Measurements from ENCODE around the gene HK2. TPM values are rescaled to one million over a fixed set of nuclear protein-coding genes. Genes with fewer than 3 reads are reported as not detected.

HK2 gene
- total RNA-seq, 5 donors from 2014 or later (not counting 1 experiment from before 2014, with no cell fraction given), result 8.6 to 14.4 (median 10.6) TPM

GRCh38 chr2:74843433-74843832 is 9.5 kb downstream of the HK2 start:
- H3K27me3 Mint-ChIP-seq, result no peaks in the 10 kb centered on the region
- DNase-seq, result no peak
- peak overlapping the region; percentile 49 for H3K27ac ChIP-seq (ENCODE audit: low read length)
- H3K9me3 Mint-ChIP-seq, result no peaks in the 10 kb centered on the region
- H3K9me3 ChIP-seq, result no peaks in the 10 kb centered on the region
- H3K36me3 Mint-ChIP-seq, result peaks cover 4% of the 10 kb centered on the region
- peaks cover 72 to 80% of the 10 kb centered on the region in 2 experiments for H3K4me1 ChIP-seq (ENCODE audit: control insufficient read depth in 1 of 2, extremely low read depth in 1 of 2, insufficient read depth in 2 of 2, low read length in 2 of 2)
- CTCF ChIA-PET, result interaction anchor here (1.3 kb wide), 2 partner anchors 8 to 9 kb away, joined by 4 to 6 read pairs; partner anchors contain the start of gene HK2 (in 1 of the 2)
- peaks cover 89 to 92% (median 91%) of the 10 kb centered on the region in 3 donors for H3K4me1 Mint-ChIP-seq
- no peak overlapping the region for H3K4me3 ChIP-seq (ENCODE audit: control insufficient read depth in 1 of 2, extremely low read depth in 1 of 2, low read length in 1 of 2)
- peak overlapping the region; percentile 97 to 98 for H3K27ac Mint-ChIP-seq
- WGBS (ENCODE audit: insufficient coverage), result 90% methylated on average over 2 of the region's 3 CpGs
- ATAC-seq (replicated peaks in 1 of 4), result no peak
- peaks cover 0 to 4% of the 10 kb centered on the region in 2 experiments for H3K27me3 ChIP-seq (replicated peaks in 1 of 2; ENCODE audit: control insufficient read depth in 2 of 2, extremely low read depth in 1 of 2, insufficient read depth in 2 of 2, low read length in 1 of 2)
- no peaks in the 10 kb centered on the region for H3K36me3 ChIP-seq (ENCODE audit: control insufficient read depth in 2 of 2, extremely low read depth in 1 of 2, insufficient read depth in 1 of 2, low read length in 1 of 2)
- H3K4me3 Mint-ChIP-seq, result peak overlapping the region in 2 of 3 donors; percentile 71 to 94
- POLR2A ChIA-PET, result interaction anchor here in 1 of 2 donors (0.6 kb wide), 1 partner anchor 11 kb away, joined by 4 read pairs; no protein-coding TSS in a partner anchor

GRCh38 chr2:74843899-74844298 is 10.0 kb downstream of the HK2 start:
- Mint-ChIP-seq H3K4me3 (peak overlapping the region; percentile 63 to 94 (median 71)), H3K36me3 (peaks cover 4% of the 10 kb centered on the region), H3K9me3 (no peaks in the 10 kb centered on the region), H3K4me1 (peaks cover 90 to 92% (median 92%) of the 10 kb centered on the region in 3 donors), H3K27ac (peak overlapping the region; percentile 97 to 98), H3K27me3 (no peaks in the 10 kb centered on the region)
- DNase-seq, result peak in 2 of 35 experiments; percentile 6 to 51
- Histone ChIP-seq H3K9me3 (no peaks in the 10 kb centered on the region), H3K4me3 (ENCODE audit: control insufficient read depth in 1 of 2, extremely low read depth in 1 of 2, low read length in 1 of 2) (no peak overlapping the region), H3K4me1 (ENCODE audit: control insufficient read depth in 1 of 2, extremely low read depth in 1 of 2, insufficient read depth in 2 of 2, low read length in 2 of 2) (peaks cover 77 to 85% of the 10 kb centered on the region in 2 experiments), H3K27me3 (replicated peaks in 1 of 2; ENCODE audit: control insufficient read depth in 2 of 2, extremely low read depth in 1 of 2, insufficient read depth in 2 of 2, low read length in 1 of 2) (peaks cover 0 to 4% of the 10 kb centered on the region in 2 experiments), H3K36me3 (ENCODE audit: control insufficient read depth in 2 of 2, extremely low read depth in 1 of 2, insufficient read depth in 1 of 2, low read length in 1 of 2) (no peaks in the 10 kb centered on the region), H3K27ac (ENCODE audit: low read length) (peak overlapping the region; percentile 49)
- ChIA-PET CTCF (interaction anchor here (1.3 kb wide), 2 partner anchors 9 to 10 kb away, joined by 4 to 6 read pairs; partner anchors contain the start of gene HK2 (in 1 of the 2)), POLR2A (no interaction called here)
- peak; percentile 47 to 76 (median 58) for ATAC-seq (replicated peaks in 1 of 4)

- peaks cover 92 to 94% (median 92%) of the 10 kb centered on the region in 3 donors for H3K4me1 Mint-ChIP-seq
- no CpG with 5 or more reads among the region's 4 CpGs for WGBS (ENCODE audit: insufficient coverage)
- H3K27ac Mint-ChIP-seq, result peak overlapping the region in 1 of 2 donors; percentile 98
These were observed 10.8 kb downstream of the HK2 start for GRCh38 chr2:74844752-74845151.

GRCh38 chr2:74845217-74845751 is 11.4 kb downstream of the HK2 start:
- H3K27ac Mint-ChIP-seq, result peak overlapping the region; percentile 87 to 98
- H3K36me3 Mint-ChIP-seq, result peaks cover 4% of the 10 kb centered on the region
- Histone ChIP-seq H3K4me1 (ENCODE audit: control insufficient read depth in 1 of 2, extremely low read depth in 1 of 2, insufficient read depth in 2 of 2, low read length in 2 of 2) (peaks cover 87 to 91% of the 10 kb centered on the region in 2 experiments), H3K27me3 (replicated peaks in 1 of 2; ENCODE audit: control insufficient read depth in 2 of 2, extremely low read depth in 1 of 2, insufficient read depth in 2 of 2, low read length in 1 of 2) (peaks cover 0 to 4% of the 10 kb centered on the region in 2 experiments), H3K27ac (ENCODE audit: low read length) (no peak overlapping the region), H3K36me3 (ENCODE audit: control insufficient read depth in 2 of 2, extremely low read depth in 1 of 2, insufficient read depth in 1 of 2, low read length in 1 of 2) (no peaks in the 10 kb centered on the region), H3K9me3 (no peaks in the 10 kb centered on the region), H3K4me3 (ENCODE audit: control insufficient read depth in 1 of 2, extremely low read depth in 1 of 2, low read length in 1 of 2) (peak overlapping the region in 1 of 2 donors; percentile 2)
- peak overlapping the region; percentile 64 to 94 (median 71) for H3K4me3 Mint-ChIP-seq
- POLR2A ChIA-PET, result no interaction called here
- no peaks in the 10 kb centered on the region for H3K27me3 Mint-ChIP-seq
- peak in 2 of 4 experiments; percentile 29 to 37 for ATAC-seq (replicated peaks in 1 of 4)
- H3K9me3 Mint-ChIP-seq, result no peaks in the 10 kb centered on the region
- CTCF ChIA-PET, result no interaction called here
- WGBS (ENCODE audit: insufficient coverage), result 50% methylated on average over 8 of the region's 8 CpGs
- DNase-seq, result peak in 7 of 35 experiments; percentile 8 to 46 (median 35)
- peaks cover 93 to 96% (median 94%) of the 10 kb centered on the region in 3 donors for H3K4me1 Mint-ChIP-seq

More at GRCh38 chr2:74844752-74845151, 10.8 kb downstream of the HK2 start:
- CTCF ChIA-PET, result no interaction called here
- H3K36me3 Mint-ChIP-seq, result peaks cover 4% of the 10 kb centered on the region
- peaks cover 0 to 4% of the 10 kb centered on the region in 2 experiments for H3K27me3 ChIP-seq (replicated peaks in 1 of 2; ENCODE audit: control insufficient read depth in 2 of 2, extremely low read depth in 1 of 2, insufficient read depth in 2 of 2, low read length in 1 of 2)
- H3K9me3 Mint-ChIP-seq, result no peaks in the 10 kb centered on the region
- no peaks in the 10 kb centered on the region for H3K27me3 Mint-ChIP-seq
- DNase-seq (no peak), ATAC-seq (replicated peaks in 1 of 4) (no peak)
- no peak overlapping the region for H3K4me3 ChIP-seq (ENCODE audit: control insufficient read depth in 1 of 2, extremely low read depth in 1 of 2, low read length in 1 of 2)
- no peaks in the 10 kb centered on the region for H3K36me3 ChIP-seq (ENCODE audit: control insufficient read depth in 2 of 2, extremely low read depth in 1 of 2, insufficient read depth in 1 of 2, low read length in 1 of 2)
- no peak overlapping the region for H3K27ac ChIP-seq (ENCODE audit: low read length)
- H3K4me3 Mint-ChIP-seq, result peak overlapping the region in 1 of 3 donors; percentile 94
- peaks cover 82 to 91% of the 10 kb centered on the region in 2 experiments for H3K4me1 ChIP-seq (ENCODE audit: control insufficient read depth in 1 of 2, extremely low read depth in 1 of 2, insufficient read depth in 2 of 2, low read length in 2 of 2)
- POLR2A ChIA-PET, result no interaction called here
- H3K9me3 ChIP-seq, result no peaks in the 10 kb centered on the region

GRCh38 chr2:74845991-74846390 is 12.1 kb downstream of the HK2 start:
- ChIA-PET POLR2A (no interaction called here), CTCF (no interaction called here)
- Histone ChIP-seq H3K36me3 (ENCODE audit: control insufficient read depth in 2 of 2, extremely low read depth in 1 of 2, insufficient read depth in 1 of 2, low read length in 1 of 2) (no peaks in the 10 kb centered on the region), H3K27ac (ENCODE audit: low read length) (no peak overlapping the region), H3K27me3 (replicated peaks in 1 of 2; ENCODE audit: control insufficient read depth in 2 of 2, extremely low read depth in 1 of 2, insufficient read depth in 2 of 2, low read length in 1 of 2) (peaks cover 0 to 4% of the 10 kb centered on the region in 2 experiments), H3K4me3 (ENCODE audit: control insufficient read depth in 1 of 2, extremely low read depth in 1 of 2, low read length in 1 of 2) (no peak overlapping the region), H3K9me3 (no peaks in the 10 kb centered on the region), H3K4me1 (ENCODE audit: control insufficient read depth in 1 of 2, extremely low read depth in 1 of 2, insufficient read depth in 2 of 2, low read length in 2 of 2) (peaks cover 88 to 92% of the 10 kb centered on the region in 2 experiments)
- H3K4me3 Mint-ChIP-seq, result peak overlapping the region in 1 of 3 donors; percentile 94
- WGBS (ENCODE audit: insufficient coverage), result 86% methylated on average over 1 of the region's 2 CpGs
- H3K4me1 Mint-ChIP-seq, result peaks cover 93 to 99% (median 96%) of the 10 kb centered on the region in 3 donors
- DNase-seq (no peak), ATAC-seq (replicated peaks in 1 of 4) (no peak)
- H3K36me3 Mint-ChIP-seq, result peaks cover 4% of the 10 kb centered on the region
- H3K27ac Mint-ChIP-seq, result peak overlapping the region; percentile 87 to 98
- no peaks in the 10 kb centered on the region for H3K27me3 Mint-ChIP-seq
- no peaks in the 10 kb centered on the region for H3K9me3 Mint-ChIP-seq

GRCh38 chr2:74846481-74846880 is 12.6 kb downstream of the HK2 start:
- ChIA-PET POLR2A (no interaction called here), CTCF (interaction anchor here in 1 of 2 donors (4.6 kb wide), 1 partner anchor 10 kb away, joined by 25 read pairs; the partner anchor contains the start of gene HK2)
- H3K4me3 Mint-ChIP-seq, result peak overlapping the region in 1 of 3 donors; percentile 94
- Histone ChIP-seq H3K9me3 (no peaks in the 10 kb centered on the region), H3K27me3 (replicated peaks in 1 of 2; ENCODE audit: control insufficient read depth in 2 of 2, extremely low read depth in 1 of 2, insufficient read depth in 2 of 2, low read length in 1 of 2) (peaks cover 0 to 4% of the 10 kb centered on the region in 2 experiments), H3K4me3 (ENCODE audit: control insufficient read depth in 1 of 2, extremely low read depth in 1 of 2, low read length in 1 of 2) (no peak overlapping the region), H3K27ac (ENCODE audit: low read length) (no peak overlapping the region), H3K4me1 (ENCODE audit: control insufficient read depth in 1 of 2, extremely low read depth in 1 of 2, insufficient read depth in 2 of 2, low read length in 2 of 2) (peaks cover 85 to 88% of the 10 kb centered on the region in 2 experiments), H3K36me3 (ENCODE audit: control insufficient read depth in 2 of 2, extremely low read depth in 1 of 2, insufficient read depth in 1 of 2, low read length in 1 of 2) (no peaks in the 10 kb centered on the region)
- H3K27me3 Mint-ChIP-seq, result no peaks in the 10 kb centered on the region
- H3K9me3 Mint-ChIP-seq, result no peaks in the 10 kb centered on the region
- H3K27ac Mint-ChIP-seq, result peak overlapping the region; percentile 87 to 98
- no peak for ATAC-seq (replicated peaks in 1 of 4)
- DNase-seq, result no peak
- H3K4me1 Mint-ChIP-seq, result peaks cover 93 to 99% (median 96%) of the 10 kb centered on the region in 3 donors
- 100% methylated on average over 1 of the region's 2 CpGs for WGBS (ENCODE audit: insufficient coverage)
- peaks cover 4% of the 10 kb centered on the region for H3K36me3 Mint-ChIP-seq

Data from T-cell (primary cell).